ENCODE data around the gene CASP5.
A peak's percentile ranks its signal among the peaks of the same experiment; 100 is the strongest.

CASP5 gene

DNA sequence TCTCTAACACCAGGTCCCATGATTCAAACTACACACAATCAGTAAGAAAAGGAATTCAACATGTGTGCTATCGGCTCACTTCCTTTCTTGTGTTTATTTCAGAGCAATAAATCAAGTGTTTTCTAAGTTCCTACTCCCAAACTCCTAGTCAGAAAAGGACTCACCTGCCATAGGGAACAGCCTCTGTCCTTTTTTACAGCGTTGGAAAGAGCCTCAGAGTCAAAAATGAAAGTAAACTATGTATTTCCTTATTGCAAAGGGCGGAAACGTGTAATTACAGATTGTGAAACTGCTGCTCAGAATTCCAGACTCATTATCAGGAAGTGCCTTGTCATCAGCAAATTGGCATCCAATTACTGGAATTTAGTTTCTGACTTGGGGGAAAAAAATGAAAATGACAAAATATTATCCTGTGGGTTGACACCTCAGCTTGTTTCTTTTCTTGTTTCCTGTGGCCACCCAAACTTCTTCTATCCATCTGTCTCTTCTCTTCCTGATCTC lies 54.6 kb downstream of the CASP5 start, which contains the start of gene CASP4:
Gene CASP4, minus strand, starts transcription at position 220 of the 501 bp plus-strand sequence. Its CDS starts 49 bp downstream, at position 171.
- peak; percentile 64 for DNase-seq (ENCODE audit: low spot score)
- peak within 1 kb of the TSS; percentile 76 for H3K27ac ChIP-seq
- TF ChIP-seq, protein P1, sequence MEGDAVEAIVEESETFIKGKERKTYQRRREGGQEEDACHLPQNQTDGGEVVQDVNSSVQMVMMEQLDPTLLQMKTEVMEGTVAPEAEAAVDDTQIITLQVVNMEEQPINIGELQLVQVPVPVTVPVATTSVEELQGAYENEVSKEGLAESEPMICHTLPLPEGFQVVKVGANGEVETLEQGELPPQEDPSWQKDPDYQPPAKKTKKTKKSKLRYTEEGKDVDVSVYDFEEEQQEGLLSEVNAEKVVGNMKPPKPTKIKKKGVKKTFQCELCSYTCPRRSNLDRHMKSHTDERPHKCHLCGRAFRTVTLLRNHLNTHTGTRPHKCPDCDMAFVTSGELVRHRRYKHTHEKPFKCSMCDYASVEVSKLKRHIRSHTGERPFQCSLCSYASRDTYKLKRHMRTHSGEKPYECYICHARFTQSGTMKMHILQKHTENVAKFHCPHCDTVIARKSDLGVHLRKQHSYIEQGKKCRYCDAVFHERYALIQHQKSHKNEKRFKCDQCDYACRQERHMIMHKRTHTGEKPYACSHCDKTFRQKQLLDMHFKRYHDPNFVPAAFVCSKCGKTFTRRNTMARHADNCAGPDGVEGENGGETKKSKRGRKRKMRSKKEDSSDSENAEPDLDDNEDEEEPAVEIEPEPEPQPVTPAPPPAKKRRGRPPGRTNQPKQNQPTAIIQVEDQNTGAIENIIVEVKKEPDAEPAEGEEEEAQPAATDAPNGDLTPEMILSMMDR (conservative IDR thresholded peaks at IDR 0.05; ENCODE audit: low read depth): no peak
- ChIA-PET POLR2A (ENCODE audit: low non-redundant PET) (no interaction called here), CTCF (no interaction called here)

DNA sequence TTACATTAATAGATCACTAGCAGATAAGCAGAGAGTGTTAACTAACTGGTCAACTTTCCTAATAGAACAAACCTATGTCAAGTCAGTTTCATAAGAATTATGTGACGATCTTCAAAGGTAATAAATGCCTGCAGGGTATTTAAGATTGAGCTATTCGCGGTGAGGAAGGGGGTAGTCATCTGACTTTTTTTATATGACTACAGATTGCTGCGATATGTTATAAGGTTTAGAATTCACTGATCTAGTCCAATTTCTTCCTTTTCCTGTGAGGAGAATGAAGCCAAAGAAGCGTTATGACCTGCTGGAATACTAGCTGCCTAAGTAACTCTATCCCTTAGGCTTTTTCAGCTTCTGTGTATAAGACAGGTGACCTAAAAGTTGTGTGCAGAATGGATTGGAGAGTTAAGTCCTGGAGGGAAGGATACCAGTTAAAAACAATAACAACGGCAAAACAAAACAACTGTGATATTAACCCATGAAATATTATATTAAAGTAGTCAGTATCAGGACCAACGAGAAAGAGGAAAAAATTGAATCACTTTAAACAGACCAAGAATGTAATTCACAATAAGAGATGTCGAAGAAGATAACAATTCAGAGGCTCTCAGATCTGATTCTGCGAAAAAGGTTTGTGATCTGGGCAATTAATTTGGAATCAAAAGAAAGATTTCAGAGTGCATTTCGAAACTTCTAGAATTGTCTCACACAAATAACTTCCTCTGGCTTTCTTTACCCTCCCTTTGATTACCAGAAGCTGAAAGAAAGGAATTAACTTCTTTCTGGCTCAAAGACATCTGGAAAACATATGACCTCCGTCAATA lies 55.2 kb downstream of the CASP5 start:
- CTCF ChIA-PET: no interaction called here
- POLR2A ChIA-PET (ENCODE audit: low non-redundant PET): no interaction called here
- DNase-seq (ENCODE audit: low spot score): peak; percentile 31
- TF ChIP-seq, protein P1 (conservative IDR thresholded peaks at IDR 0.05; ENCODE audit: low read depth): no peak
- H3K27ac ChIP-seq: no peak overlapping the region

DNA sequence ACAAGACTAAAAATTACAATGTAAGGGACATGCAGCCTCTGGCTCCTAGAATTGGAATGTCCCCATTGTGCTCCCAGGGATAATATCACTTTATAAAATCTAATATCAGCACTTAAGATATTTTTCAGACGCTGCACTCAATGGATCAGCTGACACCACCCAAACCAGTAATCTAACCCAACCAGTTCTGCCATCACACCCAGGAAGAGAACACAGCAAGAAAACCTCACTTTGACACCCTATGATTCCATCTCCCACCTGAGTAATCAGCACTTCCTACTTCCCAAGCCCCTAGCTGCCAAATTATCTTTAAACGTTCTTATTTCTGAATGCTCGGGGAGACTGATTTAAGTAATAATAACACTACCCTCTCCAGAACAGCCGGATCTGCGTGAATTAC lies 57.2 kb downstream of the CASP5 start:
- no peak overlapping the region for H3K27ac ChIP-seq
- no peak for DNase-seq (ENCODE audit: low spot score)
- ChIA-PET CTCF (interaction anchor here (0.7 kb wide), 1 partner anchor 367 kb away, joined by 4 read pairs; no protein-coding TSS in a partner anchor), POLR2A (ENCODE audit: low non-redundant PET) (no interaction called here)
- TF ChIP-seq, protein P1 (conservative IDR thresholded peaks at IDR 0.05; ENCODE audit: low read depth): no peak

DNA sequence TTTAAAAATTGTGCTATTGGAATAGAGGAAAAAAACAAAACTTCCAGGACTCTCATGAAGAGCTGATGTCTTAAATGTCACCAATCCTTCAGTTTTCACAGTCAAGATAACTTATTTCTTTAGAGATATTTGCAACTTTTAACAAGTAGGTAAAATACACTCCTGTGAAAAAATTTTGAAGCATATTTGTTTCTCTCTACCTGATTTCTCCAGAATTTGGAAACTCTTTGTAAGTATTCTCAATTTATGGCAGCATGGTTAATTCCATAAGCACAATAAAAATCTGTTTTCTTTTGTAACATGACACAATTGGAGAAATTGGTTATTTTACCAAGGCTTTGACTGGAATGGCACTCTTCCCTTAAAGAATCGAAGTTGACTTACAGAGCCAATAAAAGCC lies 58.7 kb downstream of the CASP5 start:
- TF ChIP-seq, protein P1 (conservative IDR thresholded peaks at IDR 0.05; ENCODE audit: low read depth): no peak
- CTCF ChIA-PET: no interaction called here
- no peak for DNase-seq (ENCODE audit: low spot score)
- no peak overlapping the region for H3K27ac ChIP-seq
- POLR2A ChIA-PET (ENCODE audit: low non-redundant PET): no interaction called here

DNA sequence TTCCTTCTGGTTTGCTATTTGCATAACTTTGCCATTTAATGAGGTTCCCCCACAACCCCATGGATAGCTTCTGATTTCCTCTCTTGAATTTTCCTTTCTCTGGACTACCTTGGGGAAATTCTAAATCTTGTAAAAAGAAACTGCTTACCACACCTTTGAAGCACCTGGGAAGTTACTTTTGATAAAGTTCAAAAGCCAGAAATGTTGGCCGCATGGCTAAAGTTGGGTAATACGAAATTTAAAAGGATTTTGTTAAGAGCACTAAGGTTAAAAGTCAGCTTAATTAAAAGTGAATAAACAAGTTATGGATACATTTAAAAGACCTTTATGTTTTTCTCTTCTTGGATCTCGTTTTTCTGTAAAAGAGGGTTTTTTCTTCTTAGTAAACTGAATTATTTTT lies 60.1 kb downstream of the CASP5 start:
- CTCF ChIA-PET: no interaction called here

DNA sequence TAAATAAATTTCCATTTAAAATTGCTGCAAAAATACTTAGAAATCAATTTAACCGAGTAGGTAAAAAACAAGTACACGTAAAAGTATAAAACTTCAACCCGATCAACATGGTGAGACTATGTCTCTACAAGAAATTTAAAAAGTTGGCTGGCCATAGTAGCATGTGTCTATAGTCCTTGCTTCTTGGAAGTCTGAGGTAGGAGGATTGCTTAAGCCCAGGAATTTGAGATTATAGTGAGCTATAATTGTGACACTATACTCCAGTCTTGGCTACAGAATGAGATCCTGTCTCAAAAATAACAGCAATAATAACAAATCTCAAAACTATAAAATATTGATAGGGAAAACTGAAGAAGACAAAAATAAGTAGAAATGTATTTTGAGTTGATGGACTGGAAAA lies 65.7 kb downstream of the CASP5 start:
- TF ChIP-seq, protein P1 (conservative IDR thresholded peaks at IDR 0.05; ENCODE audit: low read depth): no peak
- ChIA-PET POLR2A (ENCODE audit: low non-redundant PET) (no interaction called here), CTCF (no interaction called here)
- H3K27ac ChIP-seq: no peak overlapping the region
- DNase-seq (ENCODE audit: low spot score): no peak

More for the DNA sequence above, 60.1 kb downstream of the CASP5 start:
- H3K27ac ChIP-seq: no peak overlapping the region
- DNase-seq (ENCODE audit: low spot score): no peak
- POLR2A ChIA-PET (ENCODE audit: low non-redundant PET): no interaction called here
- TF ChIP-seq, protein P1 (conservative IDR thresholded peaks at IDR 0.05; ENCODE audit: low read depth): no peak

Data from RWPE1 (cell line).